Right renal pelvis (tissue), 4 donors: ENCODE measurements around the gene PEF1. TPM values are rescaled to one million over a fixed set of nuclear protein-coding genes. Genes with fewer than 3 reads are reported as not detected.

ENCODE experiments used
- DNase-seq, 4 donors: peaks; one replicate each; pipeline ENCODE4 v3.0.0-alpha.2; 2013; ENCODE audit warnings: low read depth in 4 of 4, low spot score in 3 of 4, missing footprints in 1 of 4
- polyA plus RNA-seq, 4 donors: library from polyadenylated mRNA; unstranded; fragments of 120-200 nt; gene quantifications; one replicate each; pipeline ENCODE4 v1.2.1, GENCODE V29; 2013; ENCODE audit not compliant: insufficient read length in 4 of 4

The PEF1 gene
- polyA plus RNA-seq, 4 donors, result 75.5 to 83.0 (median 79.1) TPM

- DNase-seq, result no peak
Measured at GRCh38 chr1:31655756-31656155, 11.1 kb upstream of the PEF1 start.

DNA sequence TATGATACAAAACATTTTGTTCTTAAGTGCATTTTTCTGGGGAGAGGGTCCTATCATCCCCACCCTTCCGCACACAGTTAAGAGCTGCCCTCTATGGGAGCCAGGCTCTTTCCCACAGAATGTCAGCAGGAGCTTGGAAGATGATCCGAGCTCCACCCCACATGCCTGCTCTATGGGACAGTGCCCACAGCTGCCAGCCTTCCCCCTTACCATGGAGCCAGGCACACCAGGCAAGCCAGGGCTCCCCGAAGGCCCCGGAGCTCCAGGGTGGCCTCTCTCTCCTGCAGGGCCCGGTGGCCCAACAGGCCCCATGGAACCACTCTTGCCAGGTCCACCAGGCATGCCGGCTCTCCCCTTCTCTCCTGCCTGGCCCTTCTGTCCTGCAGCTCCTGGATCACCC is 10.4 kb upstream of the PEF1 start:
- DNase-seq, result no peak

- no peak for DNase-seq
Measured at GRCh38 chr1:31654474-31654776, 9.7 kb upstream of the PEF1 start.

DNA sequence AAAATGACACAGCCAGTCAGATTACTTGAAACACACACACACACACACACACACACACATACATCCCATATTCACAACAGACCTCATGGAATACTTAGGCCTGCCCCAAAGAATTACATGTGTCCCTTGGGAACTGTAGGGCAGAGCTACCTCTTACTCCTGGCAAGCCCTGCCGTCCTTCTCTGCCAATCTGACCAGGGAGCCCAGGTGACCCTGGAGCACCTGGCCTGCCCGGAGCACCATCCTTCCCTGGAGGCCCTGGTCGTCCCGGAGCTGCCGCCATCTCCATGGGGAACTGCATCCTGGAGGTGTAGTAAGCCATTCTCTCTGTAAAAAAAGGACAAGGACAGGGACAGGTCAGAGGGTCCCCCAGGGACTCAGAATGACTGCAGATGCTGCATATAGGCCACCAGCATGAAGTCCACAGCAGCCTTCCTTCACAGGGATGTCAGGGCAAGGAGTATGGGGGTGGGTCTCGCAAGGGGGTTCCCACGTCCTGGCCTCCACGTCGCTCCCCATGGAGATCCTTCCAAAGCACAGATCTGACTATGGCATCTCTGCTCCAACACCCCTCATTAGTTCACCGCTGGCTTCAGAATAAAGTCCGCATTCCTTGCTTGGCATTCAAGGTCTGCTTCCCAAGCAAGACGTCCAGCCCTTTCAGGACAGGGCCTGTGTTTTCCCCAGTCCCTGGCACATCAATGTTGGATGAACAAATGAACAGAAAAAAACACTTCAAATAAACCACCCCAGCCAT is 9.2 kb upstream of the PEF1 start:
- no peak for DNase-seq

GRCh38 chr1:31652891-31653499 is 8.3 kb upstream of the PEF1 start:
- DNase-seq, result no peak

GRCh38 chr1:31651766-31652165 is 7.1 kb upstream of the PEF1 start:
- DNase-seq, result no peak

DNA sequence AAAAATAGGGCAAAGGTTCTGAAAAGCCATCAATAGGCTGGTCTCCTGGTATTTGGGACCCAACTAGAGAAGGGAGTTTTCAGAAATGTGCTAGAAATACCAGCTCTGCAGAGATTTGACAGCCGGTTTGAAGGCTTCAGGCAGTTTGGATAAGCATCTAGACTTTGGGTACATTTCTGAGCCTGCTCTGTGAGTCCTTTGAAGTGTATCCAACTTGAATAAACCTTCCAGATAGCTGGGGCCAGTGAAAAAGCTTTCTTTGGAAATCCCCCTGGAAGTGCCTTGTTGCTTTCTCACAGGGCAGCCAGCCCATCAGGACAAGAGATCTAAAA is 6.4 kb upstream of the PEF1 start:
- no peak for DNase-seq

DNA sequence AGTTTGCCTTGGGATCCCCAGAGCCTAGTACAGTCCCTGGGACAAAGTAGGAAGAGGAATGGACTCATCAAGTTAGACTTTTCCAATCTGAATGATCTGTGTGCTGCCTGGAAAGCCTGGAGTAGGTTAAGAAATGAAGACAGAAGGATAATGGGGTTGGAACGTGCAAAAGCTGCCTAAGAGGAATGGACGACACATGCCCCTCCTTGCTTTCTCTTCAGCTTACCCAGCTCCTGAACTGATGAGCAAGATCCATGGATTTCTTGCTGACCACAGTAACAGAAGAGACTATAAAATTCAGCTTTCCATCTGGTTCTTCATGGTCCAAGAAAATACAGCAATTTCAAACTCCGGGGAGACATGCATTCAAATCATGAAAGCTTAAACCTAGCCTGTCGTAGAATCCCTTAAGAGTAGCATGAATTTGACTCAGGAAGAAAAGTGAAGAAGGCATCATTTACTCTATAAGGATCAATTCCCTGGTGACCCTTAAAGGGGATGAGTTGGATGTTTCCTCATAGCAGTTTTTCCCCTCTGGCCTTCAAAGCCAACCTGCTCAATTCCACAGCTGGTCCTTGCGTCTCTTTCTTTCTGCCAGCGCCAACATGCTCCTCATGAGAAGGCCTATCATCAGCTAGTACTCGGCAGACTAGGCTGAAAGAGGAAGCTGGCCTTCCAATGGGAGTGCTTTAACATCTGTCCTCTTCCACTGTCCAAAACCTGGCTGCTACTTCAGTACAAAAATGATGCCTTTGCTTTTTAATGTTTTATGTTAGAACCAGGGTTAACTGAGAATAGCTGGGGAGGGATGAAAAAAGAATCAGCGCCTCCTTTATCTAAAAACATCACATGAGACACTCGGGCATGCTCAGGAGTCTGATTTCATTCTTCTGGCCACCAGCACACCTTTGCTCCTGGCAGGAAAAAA is 5.7 kb upstream of the PEF1 start:
- no peak for DNase-seq

- DNase-seq, result no peak
Measured at GRCh38 chr1:31648641-31649357, 4.1 kb upstream of the PEF1 start.

GRCh38 chr1:31648190-31648589 is 3.5 kb upstream of the PEF1 start:
- DNase-seq, result no peak

GRCh38 chr1:31647106-31647505 is 2.4 kb upstream of the PEF1 start:
- DNase-seq, result no peak

GRCh38 chr1:31646259-31646960 is 1.7 kb upstream of the PEF1 start:
- DNase-seq, result no peak

DNA sequence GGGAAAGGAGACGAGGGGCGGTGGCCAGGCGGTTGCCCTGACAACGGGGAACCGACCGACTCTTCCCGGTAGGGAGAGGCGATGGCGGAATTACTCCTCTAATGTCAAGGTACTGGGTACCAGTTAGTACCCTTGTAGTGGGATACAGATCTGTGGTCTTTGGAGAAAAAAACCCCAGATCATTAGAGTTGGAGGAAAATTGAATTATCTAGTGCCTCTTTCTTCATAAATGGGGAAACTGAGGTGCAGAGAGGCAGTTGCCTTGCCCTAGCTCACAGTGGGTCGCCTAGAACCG is 545 bp upstream of the PEF1 start:
- no peak for DNase-seq

DNA sequence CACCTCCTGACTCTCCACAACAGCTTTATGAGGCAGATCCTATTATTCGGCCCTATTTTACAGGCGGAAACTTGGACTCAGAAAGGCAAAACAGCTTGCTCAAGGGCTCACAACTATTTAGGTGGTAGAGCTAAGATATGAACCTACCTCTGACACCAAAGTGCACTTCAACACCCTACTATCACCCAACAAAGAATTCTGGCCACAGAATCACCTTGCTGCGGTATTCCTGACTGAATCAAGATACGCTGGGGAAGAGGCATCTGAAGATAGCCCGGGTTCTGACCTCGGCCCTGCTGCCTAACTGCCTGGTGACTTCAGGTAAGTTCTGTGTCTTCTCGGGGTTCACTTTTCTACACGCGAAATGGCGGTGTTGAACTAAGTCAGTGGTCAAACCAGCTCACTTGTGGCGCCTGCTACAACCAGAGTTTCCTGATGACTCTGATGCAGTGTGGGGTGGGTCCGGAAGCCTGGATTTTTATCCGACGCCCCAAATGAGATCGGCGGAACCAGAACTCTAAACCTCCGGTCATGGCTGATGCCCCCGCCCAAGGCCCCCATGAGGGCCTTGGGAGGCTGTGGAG is 608 bp downstream of the PEF1 start:
- no peak for DNase-seq

- DNase-seq, result no peak
Measured at GRCh38 chr1:31642897-31643296, 1.8 kb downstream of the PEF1 start.

DNA sequence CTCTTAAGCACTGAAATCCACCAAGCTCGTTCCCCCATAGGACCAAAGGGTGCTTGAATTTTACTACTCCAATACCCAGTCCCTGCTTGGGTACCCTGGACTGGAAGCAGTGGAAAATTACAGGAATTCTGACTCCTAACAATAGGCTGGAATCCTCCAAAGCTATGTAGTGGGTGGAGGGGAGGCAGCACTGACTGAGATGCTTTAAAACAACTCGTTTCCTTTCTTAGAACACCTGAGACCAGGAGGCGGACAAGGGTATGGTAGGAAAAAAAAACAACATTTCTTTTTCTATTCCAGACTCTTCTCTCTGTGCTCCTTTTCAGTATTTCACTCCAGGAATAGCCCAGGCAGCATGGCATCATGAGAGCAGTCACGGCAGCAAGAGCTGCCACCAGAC is 2.3 kb downstream of the PEF1 start:
- DNase-seq, result no peak

DNA sequence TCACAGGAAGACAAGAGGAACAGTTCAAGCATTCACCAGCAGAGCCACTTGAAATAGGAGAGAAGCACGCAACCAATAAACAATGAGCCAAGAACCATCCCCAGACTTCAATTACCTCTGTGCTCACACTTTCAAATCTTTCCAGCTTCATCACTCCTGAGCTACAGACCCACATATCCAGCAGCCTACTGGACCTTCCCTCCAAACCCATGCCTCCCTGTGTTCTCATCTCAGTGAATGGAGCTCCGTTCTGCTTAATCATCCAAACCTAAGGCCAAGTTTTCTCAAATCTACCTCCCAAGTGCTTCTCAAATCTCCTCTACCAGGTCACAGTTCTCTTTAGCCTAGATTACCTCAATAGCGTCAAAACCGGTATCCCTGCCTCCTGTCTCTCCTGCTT is 3.7 kb downstream of the PEF1 start:
- DNase-seq, result no peak

- no peak for DNase-seq
Measured at GRCh38 chr1:31640179-31640578, 4.5 kb downstream of the PEF1 start.

DNA sequence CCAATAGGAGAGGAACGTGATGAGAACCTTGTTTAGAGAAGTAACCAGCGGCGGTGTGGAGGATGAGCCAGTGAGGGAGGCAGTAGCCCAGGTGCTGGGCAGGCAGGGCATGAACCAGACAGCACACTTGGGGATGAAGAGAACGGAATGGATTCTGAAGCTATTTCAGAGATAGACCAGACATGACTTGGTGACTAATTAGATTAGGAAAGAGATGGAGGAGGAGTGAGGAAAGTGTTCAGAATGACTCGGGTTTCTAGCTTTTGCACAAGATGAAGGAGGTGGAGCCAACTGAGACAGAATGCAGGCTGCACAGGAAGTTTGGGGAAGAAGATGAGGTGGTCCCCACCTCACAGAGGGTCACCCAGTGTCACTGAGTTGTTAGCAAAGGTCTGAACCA is 5.1 kb downstream of the PEF1 start:
- no peak for DNase-seq

GRCh38 chr1:31637915-31638673 is 6.6 kb downstream of the PEF1 start:
- DNase-seq, result no peak
